RWPE2 (cell line): Measurements from ENCODE around the gene PRKCD.

ENCODE experiments used
- ATAC-seq: fragments of 200-7000 bp; cut with Tn5 transposase; 3 replicates; pipeline ENCODE4 v1.9.1; 2021; ENCODE audit warnings: low read depth
- DNase-seq: peaks from one replicate; pipeline ENCODE4 v3.0.0-alpha.2; 2020; ENCODE audit warnings: low spot score
- H3K27ac ChIP-seq: fragments of 450-650 bp; 2 replicates; pipeline ENCODE4 v1.5.1; 2017; ENCODE audit warnings: mild to moderate bottlenecking; ENCODE audit not compliant: poor library complexity, severe bottlenecking
- H3K27me3 ChIP-seq: fragments of 250-450 bp; sonication (Bioruptor Pico); 2 replicates; pipeline ENCODE4 v1.5.1; 2021; ENCODE audit warnings: mild to moderate bottlenecking, moderate library complexity; ENCODE audit not compliant: insufficient read depth, poor library complexity, severe bottlenecking
- H3K36me3 ChIP-seq: fragments of 250-450 bp; sonication (Bioruptor Pico); 2 replicates; pipeline ENCODE4 v1.5.1; 2020; ENCODE audit warnings: low read depth, mild to moderate bottlenecking, moderate library complexity
- H3K4me1 ChIP-seq: fragments of 250-450 bp; sonication (Bioruptor Pico); 2 replicates; pipeline ENCODE4 v1.5.1; 2021; ENCODE audit warnings: mild to moderate bottlenecking, moderate library complexity; ENCODE audit not compliant: insufficient read depth, poor library complexity, severe bottlenecking
- H3K4me3 ChIP-seq: fragments of 250-450 bp; sonication (Bioruptor Pico); 2 replicates; pipeline ENCODE4 v1.5.1; 2021; ENCODE audit warnings: mild to moderate bottlenecking, moderate library complexity; ENCODE audit not compliant: severe bottlenecking
- H3K9me3 ChIP-seq: fragments of 250-450 bp; sonication (Bioruptor Pico); 2 replicates; pipeline ENCODE4 v1.5.1; 2021; ENCODE audit warnings: mild to moderate bottlenecking, moderate library complexity; ENCODE audit not compliant: severe bottlenecking
- TF ChIP-seq, protein P1 (sequence below): fragments of 450-650 bp; IDR thresholded peaks from one replicate; pipeline ENCODE4 v1.5.1; 2017; ENCODE audit warnings: mild to moderate bottlenecking, moderate library complexity; ENCODE audit not compliant: poor library complexity, severe bottlenecking

Gene PRKCD

DNA sequence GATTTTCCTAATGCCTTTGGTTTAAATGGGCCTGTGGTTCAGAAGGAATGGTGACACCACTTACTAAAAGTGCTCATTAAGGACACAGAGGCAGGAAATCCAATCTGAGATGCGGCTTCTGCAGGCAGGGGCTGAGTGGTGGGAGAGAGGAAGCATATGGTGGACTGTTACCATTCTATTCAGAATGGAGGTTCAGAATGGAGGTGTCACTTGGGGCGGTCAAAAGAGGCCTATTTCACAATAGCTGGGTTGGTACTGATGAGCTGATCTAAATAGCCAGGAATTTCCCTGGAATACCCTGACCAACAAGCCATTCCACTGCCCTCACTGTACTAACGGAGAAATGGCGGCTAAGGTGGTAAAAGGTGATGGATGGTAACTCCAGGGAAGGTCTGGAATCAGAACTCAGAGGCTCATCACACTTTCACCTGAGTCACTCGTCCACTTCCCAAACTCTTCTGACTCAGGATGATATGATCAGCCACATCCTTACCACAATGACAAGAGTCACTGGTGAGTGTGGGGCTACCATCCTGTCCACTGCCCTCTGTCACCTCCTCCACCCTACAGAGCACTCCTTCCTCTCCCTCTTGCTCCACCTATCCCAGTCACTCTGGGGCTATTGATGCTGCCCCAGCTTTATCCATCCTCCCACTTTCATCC is 46.5 kb upstream of the PRKCD start:
- peak; percentile 67 for ATAC-seq
- H3K36me3 ChIP-seq: peaks cover 60% of the 10 kb centered on the region
- DNase-seq: no peak

GRCh38 chr3:53116956-53117355 is 44.1 kb upstream of the PRKCD start:
- DNase-seq (no peak), ATAC-seq (no peak)
- Histone ChIP-seq H3K4me1 (peaks cover 5% of the 10 kb centered on the region), H3K36me3 (peaks cover 63% of the 10 kb centered on the region), H3K9me3 (no peaks in the 10 kb centered on the region), H3K4me3 (no peak overlapping the region), H3K27ac (no peak overlapping the region), H3K27me3 (no peaks in the 10 kb centered on the region)
- TF ChIP-seq, protein P1, sequence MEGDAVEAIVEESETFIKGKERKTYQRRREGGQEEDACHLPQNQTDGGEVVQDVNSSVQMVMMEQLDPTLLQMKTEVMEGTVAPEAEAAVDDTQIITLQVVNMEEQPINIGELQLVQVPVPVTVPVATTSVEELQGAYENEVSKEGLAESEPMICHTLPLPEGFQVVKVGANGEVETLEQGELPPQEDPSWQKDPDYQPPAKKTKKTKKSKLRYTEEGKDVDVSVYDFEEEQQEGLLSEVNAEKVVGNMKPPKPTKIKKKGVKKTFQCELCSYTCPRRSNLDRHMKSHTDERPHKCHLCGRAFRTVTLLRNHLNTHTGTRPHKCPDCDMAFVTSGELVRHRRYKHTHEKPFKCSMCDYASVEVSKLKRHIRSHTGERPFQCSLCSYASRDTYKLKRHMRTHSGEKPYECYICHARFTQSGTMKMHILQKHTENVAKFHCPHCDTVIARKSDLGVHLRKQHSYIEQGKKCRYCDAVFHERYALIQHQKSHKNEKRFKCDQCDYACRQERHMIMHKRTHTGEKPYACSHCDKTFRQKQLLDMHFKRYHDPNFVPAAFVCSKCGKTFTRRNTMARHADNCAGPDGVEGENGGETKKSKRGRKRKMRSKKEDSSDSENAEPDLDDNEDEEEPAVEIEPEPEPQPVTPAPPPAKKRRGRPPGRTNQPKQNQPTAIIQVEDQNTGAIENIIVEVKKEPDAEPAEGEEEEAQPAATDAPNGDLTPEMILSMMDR: no peak

More for the DNA sequence above, 46.5 kb upstream of the PRKCD start:
- H3K27ac ChIP-seq: peak overlapping the region; percentile 35
- no peaks in the 10 kb centered on the region for H3K9me3 ChIP-seq
- H3K4me1 ChIP-seq: peaks cover 13% of the 10 kb centered on the region
- H3K4me3 ChIP-seq: no peak overlapping the region
- TF ChIP-seq, protein P1: no peak
- H3K27me3 ChIP-seq: no peaks in the 10 kb centered on the region

DNA sequence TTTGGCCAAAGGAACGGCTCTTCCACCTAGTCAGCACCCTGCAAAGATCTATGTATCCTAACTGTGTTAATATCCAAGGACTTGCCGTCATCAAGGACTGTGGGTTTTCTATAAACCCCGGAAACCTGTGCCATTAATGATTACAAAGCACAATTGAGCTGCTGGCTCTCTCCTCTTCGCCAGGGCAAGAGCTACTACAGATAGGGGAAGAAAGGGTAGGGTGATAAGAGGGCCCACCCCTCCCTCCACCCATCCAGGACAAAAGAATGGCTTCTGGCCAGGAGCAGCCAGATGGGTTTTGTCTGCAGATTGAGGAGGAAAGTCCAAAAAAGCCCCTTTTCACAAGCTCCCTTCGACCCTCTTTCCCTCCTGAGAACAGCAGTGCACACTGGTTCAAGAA is 40.7 kb upstream of the PRKCD start:
- DNase-seq: no peak
- Histone ChIP-seq H3K36me3 (peaks cover 83% of the 10 kb centered on the region), H3K27ac (no peak overlapping the region), H3K4me1 (no peaks in the 10 kb centered on the region), H3K4me3 (no peak overlapping the region), H3K27me3 (no peaks in the 10 kb centered on the region), H3K9me3 (no peaks in the 10 kb centered on the region)
- no peak for ATAC-seq
- TF ChIP-seq, protein P1: no peak

GRCh38 chr3:53122255-53122932 is 38.6 kb upstream of the PRKCD start:
- Histone ChIP-seq H3K4me3 (no peak overlapping the region), H3K4me1 (no peaks in the 10 kb centered on the region), H3K9me3 (no peaks in the 10 kb centered on the region), H3K27me3 (no peaks in the 10 kb centered on the region), H3K27ac (no peak overlapping the region), H3K36me3 (peaks cover 81% of the 10 kb centered on the region)
- TF ChIP-seq, protein P1: no peak
- DNase-seq: no peak
- ATAC-seq: no peak

- no peak overlapping the region for H3K4me3 ChIP-seq
- peaks cover 76% of the 10 kb centered on the region for H3K36me3 ChIP-seq
- ATAC-seq: no peak
- no peaks in the 10 kb centered on the region for H3K27me3 ChIP-seq
- no peaks in the 10 kb centered on the region for H3K4me1 ChIP-seq
- TF ChIP-seq, protein P1: no peak
- no peak overlapping the region for H3K27ac ChIP-seq
- no peak for DNase-seq
- H3K9me3 ChIP-seq: no peaks in the 10 kb centered on the region
Observed at GRCh38 chr3:53122933-53123305, 38.1 kb upstream of the PRKCD start.
